Islet precursor cell (in vitro differentiated cells): ENCODE results near the gene GRWD1.
A peak's percentile ranks its signal among the peaks of the same experiment; 100 is the strongest.

Source experiments
- DNase-seq: peaks from one replicate; pipeline ENCODE4 v3.0.0-alpha.2; 2018

GRWD1 gene

DNA sequence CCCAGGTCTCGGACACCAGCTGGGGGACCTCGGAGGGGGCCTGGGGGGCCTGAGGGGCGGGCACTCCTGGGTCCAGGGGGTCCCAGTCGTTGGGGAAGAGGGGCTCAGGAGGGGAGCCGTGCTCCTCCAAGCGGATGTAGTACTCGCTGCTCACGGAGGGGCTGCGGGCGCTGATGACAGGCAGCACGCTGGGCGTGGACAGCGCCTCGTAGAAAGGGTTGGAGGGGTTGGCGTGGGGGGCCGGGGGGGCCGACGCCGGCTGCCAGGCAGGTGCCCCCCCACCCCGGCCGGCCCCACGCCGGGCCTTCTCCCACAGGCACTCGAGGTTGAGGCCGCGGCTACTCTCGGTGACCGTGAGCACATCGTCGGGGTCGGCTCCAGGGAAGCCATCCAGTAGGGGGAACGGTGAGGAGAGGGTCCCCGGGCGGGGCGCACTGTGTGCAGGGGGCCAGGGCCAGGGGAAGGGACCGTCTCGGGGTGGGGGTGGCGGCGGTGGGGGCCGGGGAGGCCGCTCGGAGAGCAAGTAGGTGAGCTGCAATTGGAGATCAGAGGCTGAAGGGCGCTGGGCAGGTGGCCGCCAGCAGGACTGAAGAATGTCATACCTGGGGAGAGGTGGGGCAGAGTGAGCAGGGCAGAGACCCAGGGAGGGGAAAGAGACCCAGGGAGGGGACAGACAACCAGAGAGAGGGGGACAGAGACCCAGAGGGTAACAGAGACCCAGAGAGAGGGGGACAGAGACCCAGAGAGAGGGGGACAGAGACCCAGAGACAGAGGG, 53.7 kb downstream of the GRWD1 start:
- DNase-seq: no peak

DNA sequence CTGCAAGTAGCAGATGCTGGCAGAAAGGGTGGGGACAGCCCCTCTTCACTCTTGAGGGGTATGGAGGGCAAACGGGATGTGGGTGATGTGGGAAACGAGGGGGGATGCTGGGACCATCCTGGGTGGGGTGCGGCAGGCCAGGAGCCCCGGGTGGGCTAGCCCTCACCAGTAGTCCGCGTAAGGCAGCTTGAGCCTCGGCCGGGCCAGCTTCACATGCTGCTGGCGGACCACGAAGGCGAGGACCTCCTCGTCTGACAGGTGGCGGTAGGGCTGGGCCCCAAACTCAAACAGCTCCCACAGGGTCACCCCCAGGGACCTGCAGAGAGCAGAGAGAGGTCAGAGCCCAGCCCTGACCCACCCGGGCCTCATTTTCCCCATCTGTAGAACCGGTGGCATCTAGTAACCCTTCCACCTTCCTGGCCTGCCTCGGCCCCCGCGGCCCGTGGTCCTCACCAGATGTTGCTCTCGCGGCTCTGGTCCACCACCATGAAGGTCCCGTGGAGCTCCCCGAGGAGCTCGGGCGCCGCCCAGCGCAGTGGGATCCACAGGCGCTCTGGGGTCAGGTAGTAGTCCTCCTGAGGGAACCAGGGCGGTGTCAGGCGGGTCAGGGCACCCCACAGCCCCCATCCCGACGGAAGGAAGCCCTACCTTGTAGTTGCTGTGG, 55.2 kb downstream of the GRWD1 start:
- peak; percentile 52 for DNase-seq

DNA sequence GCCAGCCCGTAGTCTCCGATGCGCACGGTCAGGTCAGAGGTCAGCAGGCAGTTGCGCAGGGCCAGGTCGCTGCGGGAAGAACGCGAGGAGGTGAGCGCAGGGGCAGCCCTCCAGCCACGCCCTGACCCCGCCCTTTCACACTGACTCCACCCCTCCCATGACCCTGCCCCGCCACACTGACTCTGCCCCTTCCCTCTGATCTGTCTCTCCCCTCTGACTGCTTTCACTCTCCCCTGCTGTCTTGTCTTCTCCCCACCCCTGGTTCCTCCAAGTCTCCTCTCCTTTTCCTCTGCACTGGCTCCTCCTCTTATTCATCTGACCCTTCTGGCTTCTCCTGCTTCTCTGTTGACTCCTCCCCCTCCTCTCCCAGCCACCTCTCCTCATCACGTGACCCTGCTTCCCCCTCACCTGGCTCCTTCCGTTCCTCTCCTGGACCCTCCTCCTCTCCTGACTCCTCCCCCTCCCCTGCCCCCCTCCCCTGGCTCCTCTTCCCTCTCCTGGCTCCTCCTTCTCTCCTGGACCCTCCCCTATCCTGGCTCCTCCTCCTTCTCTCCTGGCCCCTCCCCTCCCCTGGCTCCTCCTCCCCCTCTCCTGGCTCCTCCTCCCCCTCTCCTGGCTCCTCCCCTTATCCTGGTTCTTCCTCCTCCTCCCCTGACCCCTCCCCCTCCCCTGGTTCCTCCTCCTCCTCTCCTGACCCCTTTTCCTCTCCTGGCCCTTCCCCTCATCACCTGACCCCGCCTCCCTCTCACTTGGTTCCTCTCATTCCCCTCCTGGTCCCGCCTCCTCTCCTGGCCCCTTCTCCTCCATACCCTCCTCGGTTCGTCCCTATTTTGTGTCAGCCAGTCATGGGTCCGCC, 55.9 kb downstream of the GRWD1 start:
- DNase-seq: peak; percentile 100

DNA sequence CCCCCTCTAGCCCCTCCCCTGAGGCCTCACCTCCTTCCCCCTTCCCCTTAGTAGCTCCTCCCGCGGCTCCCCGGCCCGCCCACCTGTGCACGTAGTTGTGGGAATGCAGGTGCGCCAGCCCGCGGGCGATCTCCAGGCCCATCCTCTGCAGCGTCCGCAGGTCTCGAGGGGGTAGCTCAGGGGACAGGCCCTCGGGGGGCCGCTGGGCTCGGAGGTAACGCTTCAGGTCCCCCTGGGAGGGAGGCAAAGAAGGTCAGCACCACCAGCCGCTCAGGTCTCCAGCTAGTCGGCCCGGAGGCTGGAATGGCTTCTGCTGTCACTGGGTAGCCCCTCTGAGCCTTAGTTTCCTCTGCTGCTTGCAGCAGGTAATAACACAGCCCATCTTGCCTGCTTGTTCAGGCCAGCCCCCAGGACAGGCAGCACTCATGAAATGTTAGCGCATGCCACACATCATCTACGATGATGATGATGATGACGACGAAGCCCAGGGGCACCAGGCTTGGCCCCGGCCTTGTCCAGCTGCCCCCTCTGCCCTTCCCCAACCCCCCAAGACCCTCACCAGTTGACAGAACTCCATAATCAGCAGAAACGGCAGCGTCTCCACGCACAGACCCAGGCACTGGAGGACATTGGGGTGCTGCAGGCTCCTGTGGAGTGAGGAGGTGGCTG, 56.7 kb downstream of the GRWD1 start:
- DNase-seq: no peak

DNA sequence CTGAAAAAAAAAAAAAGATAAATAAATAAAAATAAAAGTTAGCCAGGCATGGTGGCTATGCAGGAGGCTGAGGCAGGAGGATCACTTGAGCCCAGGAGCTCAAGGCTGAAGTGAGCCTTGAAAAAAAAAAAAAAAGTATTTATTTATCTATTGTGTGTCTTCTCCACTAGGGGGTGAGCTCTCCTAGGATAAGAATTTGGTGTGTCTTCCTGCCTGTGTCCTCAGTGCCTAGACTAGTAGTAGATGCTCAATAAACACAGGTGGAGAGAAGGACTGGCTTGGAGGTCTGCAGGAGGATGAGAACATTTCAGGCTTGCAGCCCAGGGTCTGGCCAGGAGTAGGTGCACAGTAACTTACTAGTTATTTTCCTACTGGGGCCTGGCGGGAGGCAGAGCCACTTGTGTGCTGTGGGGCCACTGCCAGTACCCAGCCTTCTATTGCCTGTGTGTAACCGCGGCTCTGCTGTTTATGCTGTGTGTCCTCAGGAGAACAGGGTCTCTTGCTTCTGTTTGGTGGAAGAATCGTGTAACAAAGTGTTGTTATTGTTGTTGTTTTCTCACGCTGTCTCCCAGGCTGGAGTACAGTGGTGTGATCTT, 60.5 kb downstream of the GRWD1 start:
- DNase-seq: peak; percentile 55
